B cell (primary cell): Measurements from ENCODE around the gene N4BP2L2. TPM values are rescaled to one million over a fixed set of nuclear protein-coding genes. Genes with fewer than 3 reads are reported as not detected.

Experiments
- ATAC-seq: fragments of 200-7000 bp; cut with Tn5 transposase; one replicate; pipeline ENCODE4 v1.10.0; 2021; ENCODE audit warnings: low read depth, mild to moderate bottlenecking, moderate number of reproducible peaks, moderate library complexity
- CTCF ChIA-PET: fragments of 350-600 bp; sonication (Branson Sonifier 250); formaldehyde crosslinking; loops from one replicate; lab custom pipeline; 2021; ENCODE audit warnings: antibody characterized with exemption, inconsistent platforms; lab: Charles Lee
- POLR2A ChIA-PET: fragments of 350-600 bp; sonication (Branson Sonifier 250); formaldehyde crosslinking; loops from one replicate; lab custom pipeline; 2021; ENCODE audit warnings: antibody characterized with exemption; lab: Charles Lee
- DNase-seq: peaks from one replicate; pipeline ENCODE4 v3.0.0; 2013
- H2AFZ ChIP-seq: 2 replicates; pipeline ENCODE4 v1.6.1; 2012; ENCODE audit warnings: mild to moderate bottlenecking, low read depth, low read length; ENCODE audit not compliant: insufficient read depth, poor library complexity, severe bottlenecking
- H3K27ac ChIP-seq, 2 donors: 1 replicate in 1 of 2; 2 replicates in 1 of 2; pipeline ENCODE4 v1.5.1; 2012 to 2013; ENCODE audit warnings: low read length in 2 of 2, mild to moderate bottlenecking in 2 of 2, moderate library complexity in 1 of 2
- H3K27me3 ChIP-seq, 4 experiments: fragments of 200-600 bp in 1 of 4; sonication (generic) in 1 of 4; replicated peaks in 1 of 4; 1 replicate in 2 of 4; 2 replicates in 2 of 4; pipeline versions ENCODE4 v1.6.1 to v1.7.0; 2013 to 2016; ENCODE audit warnings: low read length in 3 of 4, mild to moderate bottlenecking in 2 of 4, mixed read lengths in 1 of 4, moderate library complexity in 1 of 4; ENCODE audit not compliant: insufficient read depth in 4 of 4, control insufficient read depth in 3 of 4; ENCODE audit errors: control extremely low read depth in 1 of 4
- H3K36me3 ChIP-seq, 2 experiments: replicated peaks in 1 of 2; 1 replicate in 1 of 2; 2 replicates in 1 of 2; pipeline versions ENCODE4 v1.6.1 to v1.7.1; 2013; ENCODE audit warnings: low read length in 1 of 2; ENCODE audit not compliant: insufficient read depth in 2 of 2, control insufficient read depth in 1 of 2; ENCODE audit errors: control extremely low read depth in 1 of 2, extremely low read depth in 1 of 2
- H3K4me1 ChIP-seq, 2 donors: fragments of 200-600 bp in 1 of 2; sonication (generic) in 1 of 2; 1 replicate in 1 of 2; 2 replicates in 1 of 2; pipeline versions ENCODE4 v1.5.1 to v1.6.1; 2013 to 2017; ENCODE audit warnings: low read length in 2 of 2; ENCODE audit not compliant: control insufficient read depth in 2 of 2, insufficient read depth in 2 of 2
- H3K4me2 ChIP-seq: replicated peaks from 2 replicates; pipeline ENCODE3; 2012; ENCODE audit warnings: mild to moderate bottlenecking, low read depth, low read length; ENCODE audit not compliant: poor library complexity, severe bottlenecking
- H3K4me3 ChIP-seq, 5 experiments: fragments of 200-600 bp in 1 of 5; sonication (generic) in 1 of 5; 1 replicate in 3 of 5; 2 replicates in 2 of 5; pipeline versions ENCODE4 v1.5.1 to v1.7.0; 2011 to 2016; ENCODE audit warnings: low read length in 4 of 5, mild to moderate bottlenecking in 4 of 5, low read depth in 2 of 5, control low read depth in 1 of 5, moderate library complexity in 1 of 5; ENCODE audit not compliant: insufficient read depth in 1 of 5; ENCODE audit errors: control extremely low read depth in 1 of 5, extremely low read depth in 1 of 5
- H3K79me2 ChIP-seq: fragments of 200-600 bp; sonication (generic); one replicate; pipeline ENCODE4 v1.6.0; 2016; ENCODE audit warnings: low read length; ENCODE audit not compliant: control insufficient read depth, insufficient read depth
- H3K9ac ChIP-seq: fragments of 200-600 bp; sonication (generic); 2 replicates; pipeline ENCODE4 v1.6.1; 2017; ENCODE audit warnings: mild to moderate bottlenecking, low read length, moderate library complexity
- H3K9me3 ChIP-seq, 3 donors: one replicate each; pipeline versions ENCODE4 v1.6.1 to v1.7.1; 2013; ENCODE audit warnings: low read length in 2 of 3; ENCODE audit not compliant: control insufficient read depth in 2 of 3, insufficient read depth in 1 of 3; ENCODE audit errors: control extremely low read depth in 1 of 3
- H4K20me1 ChIP-seq: 2 replicates; pipeline ENCODE4 v1.6.0; 2012; ENCODE audit warnings: mild to moderate bottlenecking, low read length; ENCODE audit not compliant: insufficient read depth, control insufficient read depth, poor library complexity, severe bottlenecking
- H3K27ac Mint-ChIP-seq: one replicate; pipeline ENCODE4 v1.8.0; 2021; ENCODE audit warnings: mixed read lengths
- H3K27me3 Mint-ChIP-seq: one replicate; pipeline ENCODE4 v1.8.0; 2021; ENCODE audit warnings: mixed read lengths
- H3K4me1 Mint-ChIP-seq: one replicate; pipeline ENCODE4 v1.8.0; 2021; ENCODE audit warnings: mixed read lengths
- H3K4me3 Mint-ChIP-seq: one replicate; pipeline ENCODE4 v1.8.0; 2021; ENCODE audit warnings: mixed read lengths
- H3K9me3 Mint-ChIP-seq: one replicate; pipeline ENCODE4 v1.8.0; 2022; ENCODE audit warnings: mixed read lengths; ENCODE audit not compliant: insufficient read depth
- EZH2 ChIP-seq: IDR thresholded peaks from 2 replicates; pipeline ENCODE4 v1.6.1; 2012; ENCODE audit warnings: borderline replicate concordance, low read depth, mild to moderate bottlenecking, moderate library complexity, low read length; ENCODE audit not compliant: insufficient read depth, poor library complexity, severe bottlenecking
- WGBS: methylation state at CpG from one replicate; pipeline ENCODE4 v1.1.5; 2013; ENCODE audit warnings: missing lambda C conversion rate; ENCODE audit not compliant: insufficient coverage; 5-methylcytosine and 5-hydroxymethylcytosine counted together
- intact Hi-C: fragments of 100-400 bp; cut with micrococcal nuclease; formaldehyde crosslinking; loops from one replicate; pipeline ENCODE4 v1.10.0; 2022
- polyA plus RNA-seq: library from polyadenylated mRNA; depleted of rRNA; stranded (reverse); fragments of >200 nt; gene quantifications from 2 replicates; pipeline ENCODE4 v1.2.3, GENCODE V29; 2012
- total RNA-seq, 2 donors: library from RNA; stranded (reverse); fragments of 120-200 nt in 1 of 2; gene quantifications; 1 replicate in 1 of 2; 2 replicates in 1 of 2; pipeline versions ENCODE4 v1.2.3 to v1.2.4, GENCODE V29; 2013 to 2022
- TF ChIP-seq, protein P1 (sequence below): fragments of 200-600 bp; IDR thresholded peaks from one replicate; pipeline ENCODE4 v1.8.0; 2022; ENCODE audit warnings: antibody characterized with exemption, mild to moderate bottlenecking

N4BP2L2 gene
- total and polyA plus RNA-seq, 2 donors (not counting 1 experiment from before 2014, with no cell fraction given): 63.9 to 239 TPM

GRCh38 chr13:32582281-32582680, 43.7 kb upstream of the N4BP2L2 start:
- no CpG with 5 or more reads among the region's 2 CpGs for WGBS
- Mint-ChIP-seq H3K9me3 (peaks cover 2% of the 10 kb centered on the region), H3K27me3 (no peaks in the 10 kb centered on the region), H3K4me3 (no peak overlapping the region), H3K27ac (no peak overlapping the region), H3K4me1 (peaks cover 8% of the 10 kb centered on the region)
- ATAC-seq (no peak), DNase-seq (no peak)
- H3K4me1 ChIP-seq: peaks cover 7 to 8% of the 10 kb centered on the region in 2 donors
- peaks cover 1% of the 10 kb centered on the region for H3K79me2 ChIP-seq
- intact Hi-C loops: no loop called here
- H3K4me3 ChIP-seq: no peak overlapping the region
- no peak overlapping the region for H3K4me2 ChIP-seq
- peaks cover 0 to 6% (median 0%) of the 10 kb centered on the region in 4 experiments for H3K27me3 ChIP-seq
- H3K27ac ChIP-seq: no peak overlapping the region
- H4K20me1 ChIP-seq: no peaks in the 10 kb centered on the region
- POLR2A ChIA-PET: no interaction called here
- no peak overlapping the region for H3K9ac ChIP-seq
- CTCF ChIA-PET: interaction anchor here (0.6 to 4.2 kb wide), 24 partner anchors 10 to 1179 kb away, joined by 3 to 48 read pairs (median 6); partner anchors contain the start of genes BRCA2, FRY and ZAR1L
- TF ChIP-seq, protein P1, sequence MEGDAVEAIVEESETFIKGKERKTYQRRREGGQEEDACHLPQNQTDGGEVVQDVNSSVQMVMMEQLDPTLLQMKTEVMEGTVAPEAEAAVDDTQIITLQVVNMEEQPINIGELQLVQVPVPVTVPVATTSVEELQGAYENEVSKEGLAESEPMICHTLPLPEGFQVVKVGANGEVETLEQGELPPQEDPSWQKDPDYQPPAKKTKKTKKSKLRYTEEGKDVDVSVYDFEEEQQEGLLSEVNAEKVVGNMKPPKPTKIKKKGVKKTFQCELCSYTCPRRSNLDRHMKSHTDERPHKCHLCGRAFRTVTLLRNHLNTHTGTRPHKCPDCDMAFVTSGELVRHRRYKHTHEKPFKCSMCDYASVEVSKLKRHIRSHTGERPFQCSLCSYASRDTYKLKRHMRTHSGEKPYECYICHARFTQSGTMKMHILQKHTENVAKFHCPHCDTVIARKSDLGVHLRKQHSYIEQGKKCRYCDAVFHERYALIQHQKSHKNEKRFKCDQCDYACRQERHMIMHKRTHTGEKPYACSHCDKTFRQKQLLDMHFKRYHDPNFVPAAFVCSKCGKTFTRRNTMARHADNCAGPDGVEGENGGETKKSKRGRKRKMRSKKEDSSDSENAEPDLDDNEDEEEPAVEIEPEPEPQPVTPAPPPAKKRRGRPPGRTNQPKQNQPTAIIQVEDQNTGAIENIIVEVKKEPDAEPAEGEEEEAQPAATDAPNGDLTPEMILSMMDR: no peak
- TF ChIP-seq EZH2: no peak
- no peak overlapping the region for H2AFZ ChIP-seq
- no peaks in the 10 kb centered on the region for H3K36me3 ChIP-seq
- peaks cover 0 to 10% (median 9%) of the 10 kb centered on the region in 3 donors for H3K9me3 ChIP-seq

DNA sequence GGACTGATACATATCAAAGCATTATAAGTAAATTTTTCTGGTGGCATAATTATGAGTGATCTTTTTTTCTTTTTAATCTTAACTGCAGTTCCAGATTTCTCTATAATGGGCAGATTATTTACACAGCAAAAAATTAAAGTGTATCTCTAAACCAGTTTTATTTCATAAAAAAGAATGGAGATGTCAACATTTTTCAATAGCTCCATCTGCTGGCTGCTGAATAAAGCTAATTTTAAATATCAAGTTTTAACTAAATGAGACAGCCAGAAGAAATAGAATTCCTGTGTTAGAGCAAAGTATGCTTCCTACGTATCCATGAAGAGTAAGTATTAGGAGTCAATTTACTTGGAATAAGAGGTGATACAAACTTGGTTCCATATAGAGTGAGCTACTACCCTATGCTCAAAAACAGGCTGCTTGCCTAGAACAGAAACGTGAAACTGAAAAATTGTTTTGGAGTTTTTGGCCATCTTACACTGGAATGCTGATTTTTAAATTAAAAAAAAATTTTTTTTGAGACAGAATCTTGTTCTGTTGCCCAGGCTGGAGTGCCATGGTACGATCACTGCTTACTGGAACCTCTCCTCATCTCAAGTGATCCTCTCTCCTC, 42.7 kb upstream of the N4BP2L2 start:
- no peaks in the 10 kb centered on the region for H3K27me3 Mint-ChIP-seq
- ChIA-PET POLR2A (no interaction called here), CTCF (interaction anchor here (0.7 to 4.2 kb wide), 40 partner anchors 9 to 961 kb away, joined by 3 to 48 read pairs (median 4); partner anchors contain the start of genes BRCA2, N4BP2L2 and ZAR1L)
- Histone ChIP-seq H3K9me3 (peaks cover 0 to 12% (median 11%) of the 10 kb centered on the region in 3 donors), H3K4me1 (peaks cover 7 to 8% of the 10 kb centered on the region in 2 donors), H3K27me3 (peaks cover 0 to 6% (median 0%) of the 10 kb centered on the region in 4 experiments), H3K4me3 (no peak overlapping the region), H3K4me2 (no peak overlapping the region), H4K20me1 (no peaks in the 10 kb centered on the region), H3K27ac (no peak overlapping the region), H3K36me3 (no peaks in the 10 kb centered on the region), H2AFZ (no peak overlapping the region), H3K9ac (no peak overlapping the region), H3K79me2 (no peaks in the 10 kb centered on the region)
- peaks cover 8% of the 10 kb centered on the region for H3K4me1 Mint-ChIP-seq
- intact Hi-C loops: loop anchor here (1.0 to 2.0 kb wide), 3 partner anchors 114 to 312 kb away; no protein-coding TSS in a partner anchor
- ATAC-seq (no peak), DNase-seq (peak; percentile 42)
- no peak for TF ChIP-seq EZH2
- TF ChIP-seq, protein P1: peak; percentile 74
- H3K27ac Mint-ChIP-seq: no peak overlapping the region
- peaks cover 2% of the 10 kb centered on the region for H3K9me3 Mint-ChIP-seq
- no CpG with 5 or more reads among the region's 3 CpGs for WGBS
- H3K4me3 Mint-ChIP-seq: no peak overlapping the region
